Glutamatergic neuron (in vitro differentiated cells): Measurements from ENCODE around the gene NNMT. TPM values are rescaled to one million over a fixed set of nuclear protein-coding genes. Genes with fewer than 3 reads are reported as not detected.

ENCODE experiments used
- DNase-seq: peaks from one replicate; pipeline ENCODE4 v3.0.0; 2022
- H3K27ac Mint-ChIP-seq: one replicate; pipeline ENCODE4 v1.8.0; 2020; ENCODE audit warnings: mild to moderate bottlenecking, mixed read lengths, inconsistent platforms; ENCODE audit not compliant: unreplicated experiment
- H3K27me3 Mint-ChIP-seq: one replicate; pipeline ENCODE4 v1.8.0; 2020; ENCODE audit warnings: mild to moderate bottlenecking, moderate library complexity, mixed read lengths, inconsistent platforms; ENCODE audit not compliant: unreplicated experiment
- H3K36me3 Mint-ChIP-seq: one replicate; pipeline ENCODE4 v1.8.0; 2020; ENCODE audit warnings: mild to moderate bottlenecking, mixed read lengths, inconsistent platforms; ENCODE audit not compliant: unreplicated experiment
- H3K4me1 Mint-ChIP-seq: one replicate; pipeline ENCODE4 v1.8.0; 2020; ENCODE audit warnings: mild to moderate bottlenecking, low read depth, mixed read lengths, inconsistent platforms; ENCODE audit not compliant: unreplicated experiment
- H3K4me3 Mint-ChIP-seq: one replicate; pipeline ENCODE4 v1.8.0; 2020; ENCODE audit warnings: mild to moderate bottlenecking, mixed read lengths, inconsistent platforms; ENCODE audit not compliant: unreplicated experiment
- H3K9me3 Mint-ChIP-seq: one replicate; pipeline ENCODE4 v1.8.0; 2020; ENCODE audit warnings: mild to moderate bottlenecking, moderate library complexity, mixed read lengths, inconsistent platforms; ENCODE audit not compliant: unreplicated experiment
- total RNA-seq: library from RNA; stranded (reverse); fragmentation: NEBNext Ultra II Directional; extraction: Animal tissue kit (Norgen Biotek cat#: 25700); gene quantifications from one replicate; pipeline ENCODE4 v1.2.1, GENCODE V29; 2021; ENCODE audit not compliant: unreplicated experiment
- TF ChIP-seq, protein P1 (sequence below): fragments of 200-600 bp; sonication (generic); IDR thresholded peaks from one replicate; pipeline ENCODE4 v1.5.0; 2021; ENCODE audit not compliant: partially characterized antibody, unreplicated experiment

Gene NNMT
- total RNA-seq, 1 donor from 2014 or later: 3.4 TPM

DNA sequence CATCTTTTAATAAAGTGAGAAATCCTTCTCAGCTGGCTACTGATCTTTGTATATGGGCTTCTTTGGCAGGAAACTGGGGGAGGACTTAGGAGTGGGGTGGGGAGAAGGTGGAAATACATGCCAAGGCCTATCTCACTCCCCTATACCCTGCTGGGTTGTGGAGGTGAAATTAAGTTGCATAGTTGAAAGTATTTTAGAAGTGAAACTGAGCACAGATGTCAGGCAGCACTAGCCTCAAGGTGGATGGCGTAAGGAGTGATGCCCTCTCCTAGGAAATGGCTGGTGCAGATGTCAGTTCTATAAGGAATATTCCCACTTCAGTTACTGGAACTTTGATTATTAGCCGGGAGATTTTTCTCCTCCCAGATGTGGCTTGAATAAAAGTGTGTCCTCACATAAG lies 46.3 kb downstream of the NNMT start:
- no peak overlapping the region for H3K4me3 Mint-ChIP-seq
- H3K9me3 Mint-ChIP-seq: peaks cover 1% of the 10 kb centered on the region
- H3K36me3 Mint-ChIP-seq: no peaks in the 10 kb centered on the region
- TF ChIP-seq, protein P1, sequence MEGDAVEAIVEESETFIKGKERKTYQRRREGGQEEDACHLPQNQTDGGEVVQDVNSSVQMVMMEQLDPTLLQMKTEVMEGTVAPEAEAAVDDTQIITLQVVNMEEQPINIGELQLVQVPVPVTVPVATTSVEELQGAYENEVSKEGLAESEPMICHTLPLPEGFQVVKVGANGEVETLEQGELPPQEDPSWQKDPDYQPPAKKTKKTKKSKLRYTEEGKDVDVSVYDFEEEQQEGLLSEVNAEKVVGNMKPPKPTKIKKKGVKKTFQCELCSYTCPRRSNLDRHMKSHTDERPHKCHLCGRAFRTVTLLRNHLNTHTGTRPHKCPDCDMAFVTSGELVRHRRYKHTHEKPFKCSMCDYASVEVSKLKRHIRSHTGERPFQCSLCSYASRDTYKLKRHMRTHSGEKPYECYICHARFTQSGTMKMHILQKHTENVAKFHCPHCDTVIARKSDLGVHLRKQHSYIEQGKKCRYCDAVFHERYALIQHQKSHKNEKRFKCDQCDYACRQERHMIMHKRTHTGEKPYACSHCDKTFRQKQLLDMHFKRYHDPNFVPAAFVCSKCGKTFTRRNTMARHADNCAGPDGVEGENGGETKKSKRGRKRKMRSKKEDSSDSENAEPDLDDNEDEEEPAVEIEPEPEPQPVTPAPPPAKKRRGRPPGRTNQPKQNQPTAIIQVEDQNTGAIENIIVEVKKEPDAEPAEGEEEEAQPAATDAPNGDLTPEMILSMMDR: no peak
- DNase-seq: no peak
- H3K27ac Mint-ChIP-seq: no peak overlapping the region
- H3K27me3 Mint-ChIP-seq: no peaks in the 10 kb centered on the region
- peaks cover 3% of the 10 kb centered on the region for H3K4me1 Mint-ChIP-seq

GRCh38 chr11:114343020-114343419 lies 46.8 kb downstream of the NNMT start:
- Mint-ChIP-seq H3K36me3 (no peaks in the 10 kb centered on the region), H3K4me3 (no peak overlapping the region), H3K27me3 (no peaks in the 10 kb centered on the region), H3K9me3 (peaks cover 1% of the 10 kb centered on the region), H3K4me1 (peaks cover 3% of the 10 kb centered on the region), H3K27ac (no peak overlapping the region)
- TF ChIP-seq, protein P1: no peak
- no peak for DNase-seq

DNA sequence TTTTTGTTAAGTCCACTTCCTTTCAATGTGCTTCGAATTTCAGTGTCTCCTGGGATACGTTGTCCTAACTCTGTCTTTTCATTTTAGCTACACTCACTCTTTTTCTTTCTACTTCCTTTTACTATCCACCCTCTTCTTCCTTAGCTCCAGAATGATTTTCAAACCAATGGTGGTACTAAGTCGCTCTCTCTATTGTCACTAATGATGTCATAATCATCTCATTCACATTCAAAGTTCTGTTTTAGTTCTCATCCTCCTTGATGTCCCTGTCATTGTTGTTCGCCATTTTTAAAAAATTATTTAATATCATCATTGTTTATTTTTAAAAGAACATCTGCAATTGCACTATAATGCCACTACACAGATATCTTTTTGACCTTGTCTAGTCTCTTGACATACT lies 47.3 kb downstream of the NNMT start:
- DNase-seq: no peak
- Mint-ChIP-seq H3K27ac (no peak overlapping the region), H3K27me3 (no peaks in the 10 kb centered on the region), H3K4me1 (peaks cover 3% of the 10 kb centered on the region), H3K36me3 (no peaks in the 10 kb centered on the region), H3K4me3 (no peak overlapping the region), H3K9me3 (peaks cover 1% of the 10 kb centered on the region)
- TF ChIP-seq, protein P1: no peak

DNA sequence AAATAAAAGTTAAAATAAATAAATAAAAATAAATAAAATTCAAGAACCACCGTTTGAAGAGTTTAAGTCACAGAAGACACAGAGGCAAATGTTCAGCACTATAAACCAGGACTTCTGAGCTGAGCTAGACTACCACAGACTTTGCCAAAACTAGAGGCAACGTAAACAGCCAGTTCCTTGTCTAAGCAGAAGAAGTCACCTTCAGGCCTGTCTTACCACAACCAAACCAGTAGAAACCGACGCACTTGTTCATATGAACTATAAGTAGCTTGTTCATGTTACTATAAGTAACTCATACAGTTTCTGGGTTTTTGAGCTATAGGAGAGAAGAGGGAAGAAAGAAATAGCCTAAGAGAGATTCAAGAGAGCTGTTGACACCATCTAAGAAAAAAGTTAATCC lies 48.3 kb downstream of the NNMT start:
- Mint-ChIP-seq H3K27me3 (no peaks in the 10 kb centered on the region), H3K36me3 (no peaks in the 10 kb centered on the region), H3K4me1 (peaks cover 3% of the 10 kb centered on the region), H3K27ac (no peak overlapping the region), H3K9me3 (peaks cover 1% of the 10 kb centered on the region), H3K4me3 (no peak overlapping the region)
- TF ChIP-seq, protein P1: no peak
- no peak for DNase-seq

DNA sequence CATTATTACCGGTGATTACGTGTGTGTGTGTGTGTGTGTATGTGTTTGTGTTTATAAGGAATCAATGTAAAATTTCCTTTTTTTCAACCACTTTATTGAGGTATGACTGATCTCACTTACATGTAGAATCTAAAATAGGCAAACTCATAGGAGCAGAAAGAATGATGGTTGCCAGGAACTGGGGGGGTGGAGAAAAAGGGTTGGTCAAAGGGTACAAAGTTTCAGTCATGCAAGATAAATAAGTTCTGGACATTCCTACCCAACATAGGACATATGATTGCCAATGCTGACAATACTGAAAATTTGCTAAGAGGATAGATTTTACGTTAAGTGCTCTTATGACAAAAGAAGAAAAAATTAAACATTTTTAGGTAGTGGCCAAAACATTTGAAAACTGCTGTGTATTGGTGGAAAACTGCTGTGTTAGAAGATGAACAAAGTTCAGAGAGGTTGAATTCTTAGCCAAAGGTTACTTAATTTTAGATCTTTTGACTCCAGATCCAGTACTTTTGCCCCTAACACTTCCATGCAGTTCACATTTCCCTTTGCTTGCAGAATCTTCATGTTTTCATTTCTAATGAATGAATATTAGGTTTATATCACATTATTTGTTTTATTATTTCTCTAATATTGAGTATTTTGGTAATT lies 49.5 kb downstream of the NNMT start:
- Mint-ChIP-seq H3K27ac (no peak overlapping the region), H3K4me3 (no peak overlapping the region), H3K36me3 (no peaks in the 10 kb centered on the region), H3K27me3 (no peaks in the 10 kb centered on the region), H3K4me1 (no peaks in the 10 kb centered on the region), H3K9me3 (peaks cover 1% of the 10 kb centered on the region)
- TF ChIP-seq, protein P1: no peak
- no peak for DNase-seq
